HG02981 (cell line): ENCODE results near the gene BTRC.
A peak's percentile ranks its signal among the peaks of the same experiment; 100 is the strongest.

Experiments used
- ATAC-seq: cut with Tn5 transposase; IDR thresholded peaks from one replicate; pipeline ENCODE4 v1.9.1; 2021; ENCODE audit warnings: mild to moderate bottlenecking, moderate library complexity; ENCODE audit not compliant: unreplicated experiment

The BTRC gene

DNA sequence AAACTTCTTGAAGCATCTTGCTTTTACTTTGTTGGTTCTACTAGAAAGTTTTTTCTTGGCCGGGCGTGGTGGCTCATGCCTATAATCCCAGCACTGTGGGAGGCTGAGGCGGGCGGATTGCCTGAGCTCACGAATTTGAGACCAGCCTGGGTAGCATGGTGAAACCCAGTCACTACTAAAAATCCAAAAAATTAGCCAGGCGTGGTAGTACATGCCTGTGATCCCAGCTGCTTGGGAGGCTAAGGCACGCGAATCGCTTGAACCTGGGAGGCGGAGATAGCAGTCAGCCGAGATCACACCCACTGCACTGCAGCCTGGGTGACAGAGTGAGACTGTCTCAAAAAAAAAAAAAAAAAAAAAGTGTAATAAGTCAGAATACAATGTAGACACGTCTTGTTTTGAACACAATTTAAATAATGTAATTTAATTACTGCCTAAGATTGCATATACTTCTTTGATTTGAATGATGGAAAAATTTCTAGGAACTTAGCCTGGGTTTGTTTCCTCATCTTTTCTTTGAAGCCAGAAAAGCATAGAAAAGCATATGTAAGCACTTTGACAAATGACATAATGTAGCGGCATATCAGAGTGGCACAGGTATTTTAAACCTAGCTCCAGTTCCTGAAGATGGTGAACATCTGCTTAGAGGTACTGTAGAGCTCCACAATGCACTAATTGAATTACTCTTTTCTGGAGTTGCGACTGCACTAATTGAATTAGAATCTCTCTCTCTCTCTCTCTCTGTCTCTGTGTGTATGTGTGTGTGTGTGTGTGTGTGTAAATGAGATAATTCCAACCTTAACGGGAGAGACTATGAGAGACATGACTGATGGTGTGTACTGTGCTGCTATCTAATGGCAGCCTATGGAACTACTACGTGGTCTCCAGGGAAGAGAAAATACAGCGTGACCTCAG is 87.8 kb downstream of the BTRC start:
- ATAC-seq, result peak; percentile 69

DNA sequence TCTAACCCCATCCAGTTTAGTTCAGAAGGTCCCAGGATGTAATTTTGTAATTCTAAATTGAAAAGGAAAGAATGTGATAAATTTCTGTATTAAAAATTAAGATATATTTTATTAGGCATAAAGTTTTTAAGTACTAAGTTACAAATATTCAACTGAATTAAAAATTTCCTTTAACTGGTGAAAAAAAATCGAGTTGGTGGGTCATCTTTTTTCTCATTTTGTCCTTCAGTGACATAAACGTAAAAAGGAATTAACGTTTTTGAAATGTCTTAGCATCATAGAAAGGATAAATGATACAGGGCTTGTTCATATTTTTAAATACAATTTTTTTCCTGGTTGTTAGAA is 88.5 kb downstream of the BTRC start:
- ATAC-seq, result no peak

- no peak for ATAC-seq
Observed at GRCh38 chr10:101444058-101444898, 90.3 kb downstream of the BTRC start.

DNA sequence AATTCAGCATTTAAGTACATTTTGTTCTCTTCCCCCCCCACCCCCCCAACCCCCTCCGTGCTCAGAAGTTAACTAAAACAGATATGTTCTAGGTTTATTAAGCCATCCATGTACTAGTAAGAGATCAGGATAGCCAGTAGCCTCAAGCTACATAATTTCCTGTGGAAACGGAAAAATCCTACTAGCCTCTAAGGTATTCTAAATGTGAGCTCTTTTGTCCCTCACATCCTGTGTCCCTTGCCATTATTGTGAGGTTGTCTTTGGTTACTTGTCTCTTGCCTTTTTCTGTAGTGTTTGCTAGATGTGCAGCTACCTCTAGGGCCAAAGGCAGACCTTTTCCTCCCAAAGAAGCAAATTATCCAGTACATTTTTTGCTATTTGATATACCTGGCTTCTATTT is 92.1 kb downstream of the BTRC start:
- no peak for ATAC-seq

DNA sequence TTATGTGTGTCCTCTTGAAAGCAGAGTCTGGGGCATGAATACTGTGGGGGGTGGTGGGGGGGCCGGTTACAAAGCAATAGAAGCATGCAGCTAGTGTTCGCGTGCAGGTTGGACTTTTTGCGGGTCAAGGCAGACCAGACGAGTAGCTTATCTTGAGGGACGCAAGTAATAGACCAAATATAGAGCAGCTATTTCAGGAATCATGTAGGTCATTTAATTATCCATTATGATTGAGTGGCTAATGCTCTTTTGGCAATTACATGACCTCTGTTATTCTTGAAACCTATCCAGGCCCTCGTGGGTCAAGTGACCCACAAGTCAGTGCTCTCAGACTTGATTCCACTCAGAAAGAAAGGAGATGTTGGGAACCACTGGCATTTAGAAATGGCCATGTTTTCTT is 93.0 kb downstream of the BTRC start:
- no peak for ATAC-seq

DNA sequence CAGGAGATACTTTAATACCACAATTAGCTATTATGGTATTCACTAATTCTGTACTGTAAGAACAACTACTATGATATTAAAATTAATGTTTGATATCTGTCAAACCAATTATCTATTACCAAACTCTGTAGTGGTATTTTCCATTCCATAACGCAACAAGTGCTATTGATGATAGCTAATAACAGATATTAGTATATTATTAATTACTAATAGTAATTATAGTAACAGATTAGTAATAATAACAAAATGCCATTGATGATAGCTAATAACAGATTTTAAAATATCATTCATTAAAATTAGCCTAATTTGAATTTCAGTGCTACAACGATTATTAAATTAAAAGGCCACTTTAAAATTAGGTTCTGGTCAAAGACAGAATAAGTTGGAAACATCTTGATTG is 93.5 kb downstream of the BTRC start:
- ATAC-seq, result no peak

- no peak for ATAC-seq
Observed at GRCh38 chr10:101450277-101451080, 96.5 kb downstream of the BTRC start.

GRCh38 chr10:101451261-101451660 is 97.3 kb downstream of the BTRC start:
- no peak for ATAC-seq

GRCh38 chr10:101451667-101452069 is 97.7 kb downstream of the BTRC start:
- ATAC-seq, result no peak

- ATAC-seq, result no peak
Observed at GRCh38 chr10:101452176-101452575, 98.2 kb downstream of the BTRC start.

DNA sequence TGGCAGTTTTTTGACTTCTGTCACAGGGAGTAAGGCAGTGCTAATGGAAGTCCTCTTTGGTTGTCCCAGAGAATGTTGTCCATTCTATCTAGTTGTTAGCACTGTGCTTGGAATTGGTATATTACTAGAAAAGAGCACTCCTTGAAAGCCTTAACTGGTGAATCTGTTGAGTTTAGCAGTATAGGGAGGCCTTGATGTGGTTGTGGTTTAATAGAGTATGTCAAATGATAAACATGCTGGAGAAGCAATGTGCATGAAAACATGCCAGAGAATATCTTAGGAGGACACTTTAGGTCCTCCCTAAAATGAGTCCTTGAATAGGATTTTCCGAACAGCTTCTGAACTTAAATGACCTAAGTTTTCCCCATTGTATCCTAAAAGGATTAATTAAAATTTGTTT is 98.6 kb downstream of the BTRC start:
- ATAC-seq, result no peak

DNA sequence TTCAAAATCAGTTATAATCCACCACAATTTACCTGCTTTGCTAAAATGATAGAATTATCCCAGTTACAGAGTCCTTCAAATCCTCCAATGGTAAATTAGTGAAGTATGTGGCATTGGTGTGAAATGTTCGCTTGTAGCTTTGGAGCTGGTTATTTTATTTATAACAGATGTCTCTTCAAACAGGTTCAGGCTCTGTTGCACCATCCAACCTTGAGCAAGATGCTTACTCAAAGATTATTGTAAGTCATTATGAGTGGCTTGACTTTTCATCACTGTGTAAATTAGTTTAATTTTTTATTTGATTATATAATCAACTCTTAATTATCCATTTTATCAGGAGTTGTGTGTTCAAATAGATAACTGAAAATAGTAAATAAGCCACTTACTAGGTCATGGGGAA is 99.4 kb downstream of the BTRC start:
- no peak for ATAC-seq

DNA sequence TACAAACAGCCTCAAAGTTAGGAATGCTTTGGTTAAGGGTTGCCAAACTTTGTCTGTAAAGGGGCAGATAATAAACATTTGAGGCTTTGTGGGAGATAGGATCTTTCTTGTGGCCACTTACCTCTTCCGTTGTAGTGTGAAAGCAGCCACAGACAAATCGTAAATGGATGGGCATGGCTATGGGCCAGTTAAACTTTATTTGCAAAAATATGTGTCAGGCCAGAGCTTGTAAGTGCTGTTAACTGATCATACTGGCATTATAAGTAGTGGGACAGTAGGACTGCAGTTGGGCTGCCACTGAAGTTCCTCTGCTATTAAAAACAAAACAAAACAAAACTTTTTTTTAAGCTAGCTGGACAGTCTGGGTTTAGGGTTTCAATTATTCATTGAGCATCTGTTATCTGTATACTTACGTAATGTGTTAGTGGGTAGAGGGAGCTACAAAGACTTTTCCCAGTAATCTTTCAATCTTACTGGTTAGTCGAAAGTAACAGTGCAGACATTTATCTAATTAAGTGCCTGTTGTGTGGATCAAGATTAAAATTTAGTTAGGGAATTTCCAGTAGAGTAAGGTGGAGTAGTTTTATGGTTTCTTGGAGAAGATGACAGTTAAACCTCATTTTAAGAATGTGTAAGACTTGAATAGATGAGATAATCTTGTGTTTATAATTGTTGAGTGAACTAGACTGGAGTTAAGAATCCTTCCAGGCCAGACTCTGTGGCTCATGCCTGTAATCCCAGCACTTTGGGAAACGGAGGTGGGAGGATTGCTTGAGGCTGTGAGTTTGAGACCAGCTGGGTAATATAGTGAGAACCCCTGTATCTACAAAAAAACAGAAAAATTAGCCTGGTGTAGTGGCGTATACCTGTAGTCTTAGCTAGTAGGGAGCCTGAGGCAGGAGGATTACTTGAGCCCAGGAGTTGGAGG is 100.1 kb downstream of the BTRC start:
- no peak for ATAC-seq

- ATAC-seq, result no peak
Observed at GRCh38 chr10:101458869-101459268, 104.9 kb downstream of the BTRC start.

GRCh38 chr10:101464082-101464481 is 110.1 kb downstream of the BTRC start:
- ATAC-seq, result no peak

DNA sequence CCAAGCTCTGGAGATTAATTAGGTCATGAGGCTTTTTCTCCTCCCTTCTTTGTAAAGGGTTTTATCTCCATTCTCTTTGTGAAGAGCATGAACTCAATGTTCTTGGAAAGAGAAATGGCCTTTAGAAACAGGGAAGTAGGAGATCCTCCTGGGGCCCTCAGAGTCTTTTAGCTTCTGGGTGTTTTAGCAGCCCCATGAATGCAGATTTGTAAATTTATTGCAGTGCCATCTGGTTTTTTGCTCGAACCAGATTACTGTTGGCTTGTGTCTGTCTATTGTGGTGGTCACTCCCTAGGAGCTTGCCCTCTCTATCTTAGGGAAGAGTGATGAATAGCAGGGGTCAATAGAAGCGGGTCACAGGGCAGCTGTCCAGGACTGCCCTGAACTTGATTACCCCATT is 110.6 kb downstream of the BTRC start:
- no peak for ATAC-seq

DNA sequence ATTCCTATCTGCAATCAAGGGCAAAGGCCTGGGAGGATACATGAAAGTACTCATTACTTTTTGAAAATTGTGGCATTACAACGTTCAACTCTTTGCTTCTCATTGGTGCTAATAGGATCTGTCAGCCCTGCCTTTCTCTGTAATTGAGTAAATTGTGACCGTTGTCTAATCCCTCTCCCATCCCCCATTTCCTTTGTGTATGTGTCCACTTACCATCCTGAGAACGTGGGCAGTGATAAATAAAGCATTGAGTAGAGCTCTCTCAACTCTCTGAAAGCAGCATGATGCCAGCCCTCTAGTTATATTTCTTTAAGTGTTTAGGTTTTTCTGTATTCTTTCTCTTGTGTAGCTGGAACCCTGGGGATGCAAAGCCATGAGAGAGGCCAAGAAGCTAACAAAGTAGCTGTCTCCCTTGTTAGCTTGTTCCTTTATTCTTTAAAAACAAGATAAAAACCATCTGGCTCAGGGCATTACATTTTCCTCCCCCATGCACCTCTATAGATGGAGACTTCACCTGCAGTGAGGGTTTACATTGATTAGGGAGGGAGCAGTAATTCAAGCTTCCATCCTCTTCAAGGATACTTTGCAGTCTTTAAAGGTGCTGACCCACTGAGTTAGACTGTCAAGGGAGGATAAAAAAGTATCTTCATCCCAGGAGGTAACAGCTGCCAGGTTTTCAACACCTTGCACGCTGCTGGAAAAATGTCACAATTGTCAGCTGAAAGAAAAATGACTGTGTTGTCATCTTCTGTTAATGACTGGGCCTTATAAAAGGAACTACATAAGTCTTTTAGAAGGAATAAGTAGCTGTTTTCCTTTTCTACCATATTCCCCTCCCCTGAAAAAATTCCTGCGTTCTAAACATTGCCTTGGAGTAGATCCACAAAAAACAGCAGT is 112.3 kb downstream of the BTRC start:
- no peak for ATAC-seq

DNA sequence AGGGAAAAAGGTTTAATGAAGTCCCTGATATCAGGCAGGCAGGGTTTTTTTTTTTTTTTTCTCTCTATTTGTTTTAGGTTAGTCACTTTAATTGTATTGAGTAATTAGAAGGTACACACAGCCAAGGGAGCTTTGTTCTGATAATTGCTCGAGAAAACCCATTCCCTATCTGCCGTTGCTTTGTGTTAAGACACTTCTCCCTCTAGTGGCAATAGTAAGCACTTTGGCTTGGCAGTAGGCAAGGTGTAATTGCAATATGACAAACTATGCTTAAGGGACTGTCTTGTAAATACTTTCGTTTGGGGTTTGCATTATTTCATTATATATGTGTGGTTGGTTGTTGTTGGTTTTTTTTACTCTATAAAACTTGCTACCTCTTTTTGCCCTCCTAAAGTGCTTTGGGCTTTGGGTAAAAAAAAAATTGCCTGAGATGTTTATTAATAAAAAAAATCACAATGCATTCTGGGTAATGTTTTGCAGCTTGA is 113.4 kb downstream of the BTRC start:
- no peak for ATAC-seq

DNA sequence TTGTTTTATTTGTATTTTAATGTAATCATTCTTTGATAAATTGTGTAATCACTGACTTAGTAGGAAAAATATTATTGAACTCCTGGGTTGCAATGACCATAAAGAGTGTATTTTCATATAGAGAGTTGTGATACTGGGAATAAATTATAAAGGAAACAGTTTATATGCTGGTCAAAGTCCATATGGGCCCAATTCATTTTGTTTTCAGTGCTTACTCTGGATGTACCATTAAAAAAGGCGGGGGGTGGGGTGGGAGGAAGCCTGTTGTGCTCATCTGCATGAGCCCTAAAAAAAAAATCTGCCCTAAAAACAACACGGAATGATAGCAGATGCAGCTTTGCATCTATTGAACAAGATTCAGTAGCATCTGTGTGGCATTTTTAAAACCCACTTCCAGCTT is 114.2 kb downstream of the BTRC start:
- ATAC-seq, result no peak
